ENCODE measurements around the gene CD40. TPM values are rescaled to one million over a fixed set of nuclear protein-coding genes. Genes with fewer than 3 reads are reported as not detected.

The CD40 gene
- total RNA-seq, 2 experiments from 2014 or later, result 34.7 to 64.2 TPM

GRCh38 chr20:46177768-46178167, 59.7 kb downstream of the CD40 start:
- intact Hi-C loops (cut with micrococcal nuclease; ENCODE audit: unreplicated experiment), result no loop called here
- ChIA-PET POLR2A (interaction anchor here (0.6 kb wide), 1 partner anchor 94 kb away, joined by 5 read pairs; no protein-coding TSS in a partner anchor), CTCF (ENCODE audit: unreplicated experiment) (no interaction called here)
- H3K36me3 ChIP-seq (ENCODE audit: insufficient read depth, low read length), result no peaks in the 10 kb centered on the region
- no peaks in the 10 kb centered on the region for H3K9me2 ChIP-seq (ENCODE audit: insufficient read depth, low read length)
- no peak overlapping the region for H2AFZ ChIP-seq (ENCODE audit: low read length)
- no peak for DNase-seq (ENCODE audit: low spot score)
- no peaks in the 10 kb centered on the region for H4K20me1 ChIP-seq (ENCODE audit: insufficient read depth, low read length)
- no peak overlapping the region for H3K4me2 ChIP-seq (ENCODE audit: low read length)
- no TSS peak for BruUV-seq (replicated peaks)
- H3K4me1 ChIP-seq (ENCODE audit: insufficient read depth, low read length, poor library complexity, severe bottlenecking), result no peaks in the 10 kb centered on the region
- H3K4me3 ChIP-seq (ENCODE audit: low read depth, low read length, poor library complexity, severe bottlenecking), result no peak overlapping the region
- TF ChIP-seq EZH2phosphoT487 (IDR thresholded peaks at IDR 0.05; ENCODE audit: borderline replicate concordance, low read depth, low read length) (no peak), CTCF (conservative IDR thresholded peaks at IDR 0.05; ENCODE audit: low read length) (no peak)
- H3K9me3 ChIP-seq (ENCODE audit: low read length), result no peaks in the 10 kb centered on the region
- no peak overlapping the region for H3K27ac ChIP-seq (ENCODE audit: low read depth, low read length, poor library complexity, severe bottlenecking)
- no peaks in the 10 kb centered on the region for H3K79me2 ChIP-seq (ENCODE audit: insufficient read depth, low read depth, low read length)

DNA sequence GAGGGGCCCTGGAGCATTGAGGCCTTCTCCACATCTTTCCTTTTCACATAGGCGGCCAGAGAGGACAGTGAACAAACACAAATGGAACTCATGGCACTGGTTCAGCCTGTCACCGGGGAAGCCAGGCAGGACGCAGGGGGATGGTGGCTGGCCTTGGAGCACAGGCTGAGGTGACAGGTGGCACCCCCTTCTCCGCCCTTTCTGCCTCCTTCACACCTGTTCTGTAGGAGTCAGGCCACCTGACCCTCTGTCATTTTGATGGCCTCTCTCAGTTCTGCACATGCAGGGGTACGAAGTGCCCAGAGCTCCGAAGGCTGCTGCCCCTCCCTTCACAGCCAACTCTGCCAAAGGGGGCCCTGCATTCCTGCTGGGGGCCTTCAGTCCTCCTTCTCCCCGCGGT, 60.8 kb downstream of the CD40 start:
- no peak for TF ChIP-seq EZH2phosphoT487 (IDR thresholded peaks at IDR 0.05; ENCODE audit: borderline replicate concordance, low read depth, low read length)
- no peak for TF ChIP-seq CTCF (conservative IDR thresholded peaks at IDR 0.05; ENCODE audit: low read length)
- CTCF ChIA-PET (ENCODE audit: unreplicated experiment), result no interaction called here
- POLR2A ChIA-PET, result no interaction called here
- Histone ChIP-seq H3K9me3 (ENCODE audit: low read length) (no peaks in the 10 kb centered on the region), H3K4me1 (ENCODE audit: insufficient read depth, low read length, poor library complexity, severe bottlenecking) (no peaks in the 10 kb centered on the region), H4K20me1 (ENCODE audit: insufficient read depth, low read length) (no peaks in the 10 kb centered on the region), H3K79me2 (ENCODE audit: insufficient read depth, low read depth, low read length) (no peaks in the 10 kb centered on the region), H3K4me2 (ENCODE audit: low read length) (no peak overlapping the region), H2AFZ (ENCODE audit: low read length) (no peak overlapping the region), H3K27ac (ENCODE audit: low read depth, low read length, poor library complexity, severe bottlenecking) (no peak overlapping the region), H3K9me2 (ENCODE audit: insufficient read depth, low read length) (no peaks in the 10 kb centered on the region), H3K36me3 (ENCODE audit: insufficient read depth, low read length) (no peaks in the 10 kb centered on the region), H3K4me3 (ENCODE audit: low read depth, low read length, poor library complexity, severe bottlenecking) (no peak overlapping the region)
- no TSS peak for BruUV-seq (replicated peaks)
- intact Hi-C loops (cut with micrococcal nuclease; ENCODE audit: unreplicated experiment), result no loop called here
- no peak for DNase-seq (ENCODE audit: low spot score)

Other genes with a start within 250 kb of the CD40 start
- 10.9 and 19.2 TPM in 2 replicates for gene ZSWIM1, start 237.1 kb upstream of the CD40 start, total RNA-seq (2014; rRNA removed; shearing (Covaris generic))
- 12.7 and 13.9 TPM in 2 replicates for gene ZSWIM1, start 237.1 kb upstream of the CD40 start, total RNA-seq (2022)
- 5.8 and 6.1 TPM in 2 replicates for gene SPATA25, start 230.7 kb upstream of the CD40 start, total RNA-seq (2014; rRNA removed; shearing (Covaris generic))
- 5.8 and 5.9 TPM in 2 replicates for gene SPATA25, start 230.7 kb upstream of the CD40 start, total RNA-seq (2022)
- 6.0 and 10.7 TPM in 2 replicates for gene NEURL2, start 227.1 kb upstream of the CD40 start, total RNA-seq (2014; rRNA removed; shearing (Covaris generic))
- gene NEURL2, start 227.1 kb upstream of the CD40 start, total RNA-seq (2022), result 6.2 and 9.9 TPM in 2 replicates
- gene CTSA, start 227.0 kb upstream of the CD40 start, total RNA-seq (2014; rRNA removed; shearing (Covaris generic)), result 27.1 and 33.1 TPM in 2 replicates
- gene CTSA, start 227.0 kb upstream of the CD40 start, total RNA-seq (2022), result 36.4 and 36.7 TPM in 2 replicates
- 14.3 and 17.1 TPM in 2 replicates for gene PLTP, start 206.2 kb upstream of the CD40 start, total RNA-seq (2014; rRNA removed; shearing (Covaris generic))
- 12.7 and 15.8 TPM in 2 replicates for gene PLTP, start 206.2 kb upstream of the CD40 start, total RNA-seq (2022)
- gene PCIF1, start 183.6 kb upstream of the CD40 start, total RNA-seq (2014; rRNA removed; shearing (Covaris generic)), result 16.7 and 21.2 TPM in 2 replicates
- 40.6 and 50.3 TPM in 2 replicates for gene PCIF1, start 183.6 kb upstream of the CD40 start, total RNA-seq (2022)
- gene ZNF335, start 146.1 kb upstream of the CD40 start, total RNA-seq (2014; rRNA removed; shearing (Covaris generic)), result 15.0 and 21.0 TPM in 2 replicates
- gene ZNF335, start 146.1 kb upstream of the CD40 start, total RNA-seq (2022), result 28.4 and 30.5 TPM in 2 replicates
- not detected in 2 replicates for gene MMP9, start 109.4 kb upstream of the CD40 start, total RNA-seq (2014; rRNA removed; shearing (Covaris generic))
- not detected in 2 replicates for gene MMP9, start 109.4 kb upstream of the CD40 start, total RNA-seq (2022)
- 0.18 and 3.8 TPM in 2 replicates for gene SLC12A5, start 89.1 kb upstream of the CD40 start, total RNA-seq (2014; rRNA removed; shearing (Covaris generic))
- gene SLC12A5, start 89.1 kb upstream of the CD40 start, total RNA-seq (2022), result 10.3 and 11.0 TPM in 2 replicates
- gene NCOA5, start 28.4 kb upstream of the CD40 start, total RNA-seq (2014; rRNA removed; shearing (Covaris generic)), result 21.8 and 23.4 TPM in 2 replicates
- gene NCOA5, start 28.4 kb upstream of the CD40 start, total RNA-seq (2022), result 29.1 and 33.7 TPM in 2 replicates
- not detected in 2 replicates for gene CDH22, start 190.2 kb downstream of the CD40 start, total RNA-seq (2014; rRNA removed; shearing (Covaris generic))
- gene CDH22, start 190.2 kb downstream of the CD40 start, total RNA-seq (2022), result not detected in 2 replicates